Measurements from ENCODE around the gene ADD3. TPM values are rescaled to one million over a fixed set of nuclear protein-coding genes. Genes with fewer than 3 reads are reported as not detected.

The ADD3 gene
- total RNA-seq, 1 experiment from 2014 or later = 86.7 TPM

DNA sequence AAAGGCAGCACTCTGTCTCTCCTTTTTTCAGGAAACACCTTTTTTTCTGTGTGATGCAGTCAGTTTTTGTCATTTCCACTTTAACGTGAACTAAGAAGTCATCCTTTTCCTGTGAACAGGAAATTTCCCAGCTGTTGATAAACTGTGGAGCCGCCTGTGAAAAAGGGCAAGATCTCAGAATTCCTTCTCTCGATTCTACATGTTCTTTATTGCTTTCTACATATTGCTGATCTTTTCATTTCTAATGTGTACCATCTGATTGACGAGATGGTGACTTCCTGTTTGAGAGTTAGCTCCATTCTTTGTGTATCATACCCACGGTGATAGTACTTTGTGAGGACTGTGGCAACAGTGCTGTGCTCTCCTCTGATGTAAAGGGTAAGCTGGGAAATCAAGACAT lies 50.4 kb downstream of the ADD3 start (continued):
- TF ChIP-seq FOXK1 (CRISPR knock-in tag; IDR thresholded peaks at IDR 0.05) (no peak), RORB (CRISPR knock-in tag; IDR thresholded peaks at IDR 0.05) (no peak), KAT7 (CRISPR knock-in tag; IDR thresholded peaks at IDR 0.05; ENCODE audit: borderline replicate concordance) (no peak)

DNA sequence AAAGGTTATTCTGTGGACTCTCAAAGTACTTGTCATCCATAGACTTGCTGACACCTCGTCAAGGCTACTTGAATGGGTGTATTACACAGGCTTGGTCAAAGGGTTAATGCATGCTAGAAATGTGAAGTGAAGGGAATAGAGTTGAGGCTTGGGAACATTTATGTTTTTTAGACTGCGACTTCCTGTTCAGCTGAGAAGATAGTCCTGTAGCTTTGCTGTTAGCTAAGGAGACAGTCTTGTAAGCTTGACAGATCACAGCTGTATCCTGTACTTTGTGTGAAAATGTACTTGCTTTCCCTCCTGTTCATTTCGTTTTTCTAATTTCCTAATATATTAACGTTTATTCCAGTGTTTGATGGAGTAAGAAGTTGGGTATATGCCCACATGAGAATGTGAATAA lies 52.1 kb downstream of the ADD3 start:
- CTCF ChIA-PET = no interaction called here
- no peaks in the 10 kb centered on the region for H3K9me3 Mint-ChIP-seq
- H3K27ac Mint-ChIP-seq = no peak overlapping the region
- POLR2A ChIA-PET = no interaction called here
- H3K36me3 Mint-ChIP-seq = no peaks in the 10 kb centered on the region
- no peaks in the 10 kb centered on the region for H3K27me3 Mint-ChIP-seq (ENCODE audit: low read depth)
- no peak for ATAC-seq
- H3K4me1 Mint-ChIP-seq = peaks cover 20% of the 10 kb centered on the region
- TF ChIP-seq, protein P1, sequence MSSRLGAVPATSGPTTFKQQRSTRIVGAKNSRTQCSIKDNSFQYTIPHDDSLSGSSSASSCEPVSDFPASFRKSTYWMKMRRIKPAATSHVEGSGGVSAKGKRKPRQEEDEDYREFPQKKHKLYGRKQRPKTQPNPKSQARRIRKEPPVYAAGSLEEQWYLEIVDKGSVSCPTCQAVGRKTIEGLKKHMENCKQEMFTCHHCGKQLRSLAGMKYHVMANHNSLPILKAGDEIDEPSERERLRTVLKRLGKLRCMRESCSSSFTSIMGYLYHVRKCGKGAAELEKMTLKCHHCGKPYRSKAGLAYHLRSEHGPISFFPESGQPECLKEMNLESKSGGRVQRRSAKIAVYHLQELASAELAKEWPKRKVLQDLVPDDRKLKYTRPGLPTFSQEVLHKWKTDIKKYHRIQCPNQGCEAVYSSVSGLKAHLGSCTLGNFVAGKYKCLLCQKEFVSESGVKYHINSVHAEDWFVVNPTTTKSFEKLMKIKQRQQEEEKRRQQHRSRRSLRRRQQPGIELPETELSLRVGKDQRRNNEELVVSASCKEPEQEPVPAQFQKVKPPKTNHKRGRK (CRISPR knock-in tag; IDR thresholded peaks at IDR 0.05; ENCODE audit: borderline replicate concordance) = no peak
- TF ChIP-seq ZNF671 (CRISPR knock-in tag; IDR thresholded peaks at IDR 0.05) (no peak), ESRRA (CRISPR knock-in tag; IDR thresholded peaks at IDR 0.05; ENCODE audit: borderline replicate concordance) (no peak), RORB (CRISPR knock-in tag; IDR thresholded peaks at IDR 0.05) (no peak), IRF2 (CRISPR knock-in tag; IDR thresholded peaks at IDR 0.05; ENCODE audit: borderline replicate concordance, low read depth) (no peak)
- TF ChIP-seq, protein P2, sequence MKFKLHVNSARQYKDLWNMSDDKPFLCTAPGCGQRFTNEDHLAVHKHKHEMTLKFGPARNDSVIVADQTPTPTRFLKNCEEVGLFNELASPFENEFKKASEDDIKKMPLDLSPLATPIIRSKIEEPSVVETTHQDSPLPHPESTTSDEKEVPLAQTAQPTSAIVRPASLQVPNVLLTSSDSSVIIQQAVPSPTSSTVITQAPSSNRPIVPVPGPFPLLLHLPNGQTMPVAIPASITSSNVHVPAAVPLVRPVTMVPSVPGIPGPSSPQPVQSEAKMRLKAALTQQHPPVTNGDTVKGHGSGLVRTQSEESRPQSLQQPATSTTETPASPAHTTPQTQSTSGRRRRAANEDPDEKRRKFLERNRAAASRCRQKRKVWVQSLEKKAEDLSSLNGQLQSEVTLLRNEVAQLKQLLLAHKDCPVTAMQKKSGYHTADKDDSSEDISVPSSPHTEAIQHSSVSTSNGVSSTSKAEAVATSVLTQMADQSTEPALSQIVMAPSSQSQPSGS (CRISPR knock-in tag; IDR thresholded peaks at IDR 0.05; ENCODE audit: borderline replicate concordance, low read depth) = no peak
- TF ChIP-seq, protein P3, sequence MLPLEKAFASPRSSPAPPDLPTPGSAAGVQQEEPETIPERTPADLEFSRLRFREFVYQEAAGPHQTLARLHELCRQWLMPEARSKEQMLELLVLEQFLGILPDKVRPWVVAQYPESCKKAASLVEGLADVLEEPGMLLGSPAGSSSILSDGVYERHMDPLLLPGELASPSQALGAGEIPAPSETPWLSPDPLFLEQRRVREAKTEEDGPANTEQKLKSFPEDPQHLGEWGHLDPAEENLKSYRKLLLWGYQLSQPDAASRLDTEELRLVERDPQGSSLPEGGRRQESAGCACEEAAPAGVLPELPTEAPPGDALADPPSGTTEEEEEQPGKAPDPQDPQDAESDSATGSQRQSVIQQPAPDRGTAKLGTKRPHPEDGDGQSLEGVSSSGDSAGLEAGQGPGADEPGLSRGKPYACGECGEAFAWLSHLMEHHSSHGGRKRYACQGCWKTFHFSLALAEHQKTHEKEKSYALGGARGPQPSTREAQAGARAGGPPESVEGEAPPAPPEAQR (CRISPR knock-in tag; IDR thresholded peaks at IDR 0.05) = no peak
- TF ChIP-seq, protein P4, sequence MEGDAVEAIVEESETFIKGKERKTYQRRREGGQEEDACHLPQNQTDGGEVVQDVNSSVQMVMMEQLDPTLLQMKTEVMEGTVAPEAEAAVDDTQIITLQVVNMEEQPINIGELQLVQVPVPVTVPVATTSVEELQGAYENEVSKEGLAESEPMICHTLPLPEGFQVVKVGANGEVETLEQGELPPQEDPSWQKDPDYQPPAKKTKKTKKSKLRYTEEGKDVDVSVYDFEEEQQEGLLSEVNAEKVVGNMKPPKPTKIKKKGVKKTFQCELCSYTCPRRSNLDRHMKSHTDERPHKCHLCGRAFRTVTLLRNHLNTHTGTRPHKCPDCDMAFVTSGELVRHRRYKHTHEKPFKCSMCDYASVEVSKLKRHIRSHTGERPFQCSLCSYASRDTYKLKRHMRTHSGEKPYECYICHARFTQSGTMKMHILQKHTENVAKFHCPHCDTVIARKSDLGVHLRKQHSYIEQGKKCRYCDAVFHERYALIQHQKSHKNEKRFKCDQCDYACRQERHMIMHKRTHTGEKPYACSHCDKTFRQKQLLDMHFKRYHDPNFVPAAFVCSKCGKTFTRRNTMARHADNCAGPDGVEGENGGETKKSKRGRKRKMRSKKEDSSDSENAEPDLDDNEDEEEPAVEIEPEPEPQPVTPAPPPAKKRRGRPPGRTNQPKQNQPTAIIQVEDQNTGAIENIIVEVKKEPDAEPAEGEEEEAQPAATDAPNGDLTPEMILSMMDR (IDR thresholded peaks at IDR 0.05) = no peak
- TF ChIP-seq, protein P5, sequence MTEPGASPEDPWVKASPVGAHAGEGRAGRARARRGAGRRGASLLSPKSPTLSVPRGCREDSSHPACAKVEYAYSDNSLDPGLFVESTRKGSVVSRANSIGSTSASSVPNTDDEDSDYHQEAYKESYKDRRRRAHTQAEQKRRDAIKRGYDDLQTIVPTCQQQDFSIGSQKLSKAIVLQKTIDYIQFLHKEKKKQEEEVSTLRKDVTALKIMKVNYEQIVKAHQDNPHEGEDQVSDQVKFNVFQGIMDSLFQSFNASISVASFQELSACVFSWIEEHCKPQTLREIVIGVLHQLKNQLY (CRISPR knock-in tag; IDR thresholded peaks at IDR 0.05) = no peak
- TF ChIP-seq, protein P6, sequence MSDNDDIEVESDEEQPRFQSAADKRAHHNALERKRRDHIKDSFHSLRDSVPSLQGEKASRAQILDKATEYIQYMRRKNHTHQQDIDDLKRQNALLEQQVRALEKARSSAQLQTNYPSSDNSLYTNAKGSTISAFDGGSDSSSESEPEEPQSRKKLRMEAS (CRISPR knock-in tag; IDR thresholded peaks at IDR 0.05) = no peak
- TF ChIP-seq, protein P7, sequence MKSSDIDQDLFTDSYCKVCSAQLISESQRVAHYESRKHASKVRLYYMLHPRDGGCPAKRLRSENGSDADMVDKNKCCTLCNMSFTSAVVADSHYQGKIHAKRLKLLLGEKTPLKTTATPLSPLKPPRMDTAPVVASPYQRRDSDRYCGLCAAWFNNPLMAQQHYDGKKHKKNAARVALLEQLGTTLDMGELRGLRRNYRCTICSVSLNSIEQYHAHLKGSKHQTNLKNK (CRISPR knock-in tag; IDR thresholded peaks at IDR 0.05) = no peak
- DNase-seq (ENCODE audit: low spot score) = no peak
- no peak overlapping the region for H3K4me3 Mint-ChIP-seq

DNA sequence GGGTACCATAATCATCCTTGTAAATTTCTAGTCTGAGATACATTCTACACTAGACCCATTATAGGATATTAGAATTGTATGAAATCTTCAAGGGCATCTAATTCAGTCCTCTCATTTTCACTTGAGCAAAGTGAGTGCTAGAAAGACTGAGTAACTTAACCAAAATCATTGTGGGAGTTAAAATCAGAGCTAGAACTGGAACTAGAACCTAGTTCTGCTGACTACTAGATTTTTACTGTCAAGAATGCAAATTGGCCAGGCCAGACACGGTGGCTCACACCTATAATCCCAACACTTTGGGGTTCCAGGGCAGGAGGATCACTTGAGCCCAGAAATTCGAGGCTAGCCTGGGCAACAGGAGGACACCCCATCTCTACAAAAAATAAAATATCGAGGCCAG lies 53.9 kb downstream of the ADD3 start:
- POLR2A ChIA-PET = no interaction called here
- Mint-ChIP-seq H3K4me3 (no peak overlapping the region), H3K4me1 (peaks cover 14% of the 10 kb centered on the region), H3K27ac (peak overlapping the region; percentile 43; the same call in 1 of the 2 replicates), H3K27me3 (ENCODE audit: low read depth) (no peaks in the 10 kb centered on the region), H3K36me3 (no peaks in the 10 kb centered on the region), H3K9me3 (no peaks in the 10 kb centered on the region)
- ATAC-seq (no peak), DNase-seq (ENCODE audit: low spot score) (no peak)
- CTCF ChIA-PET = interaction anchor here (0.5 kb wide), 1 partner anchor 167 kb away, joined by 3 read pairs; no protein-coding TSS in a partner anchor
- TF ChIP-seq JUN (CRISPR knock-in tag; IDR thresholded peaks at IDR 0.05) (no peak), CBFB (CRISPR knock-in tag; IDR thresholded peaks at IDR 0.05; ENCODE audit: low read depth) (no peak), ETV6 (CRISPR knock-in tag; IDR thresholded peaks at IDR 0.05) (no peak), GABPB1 (CRISPR knock-in tag; IDR thresholded peaks at IDR 0.05) (no peak), ESRRA (CRISPR knock-in tag; IDR thresholded peaks at IDR 0.05; ENCODE audit: borderline replicate concordance) (no peak)
- TF ChIP-seq, protein P8, sequence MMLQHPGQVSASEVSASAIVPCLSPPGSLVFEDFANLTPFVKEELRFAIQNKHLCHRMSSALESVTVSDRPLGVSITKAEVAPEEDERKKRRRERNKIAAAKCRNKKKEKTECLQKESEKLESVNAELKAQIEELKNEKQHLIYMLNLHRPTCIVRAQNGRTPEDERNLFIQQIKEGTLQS (CRISPR knock-in tag; conservative IDR thresholded peaks at IDR 0.05) = no peak
- TF ChIP-seq, protein P9, sequence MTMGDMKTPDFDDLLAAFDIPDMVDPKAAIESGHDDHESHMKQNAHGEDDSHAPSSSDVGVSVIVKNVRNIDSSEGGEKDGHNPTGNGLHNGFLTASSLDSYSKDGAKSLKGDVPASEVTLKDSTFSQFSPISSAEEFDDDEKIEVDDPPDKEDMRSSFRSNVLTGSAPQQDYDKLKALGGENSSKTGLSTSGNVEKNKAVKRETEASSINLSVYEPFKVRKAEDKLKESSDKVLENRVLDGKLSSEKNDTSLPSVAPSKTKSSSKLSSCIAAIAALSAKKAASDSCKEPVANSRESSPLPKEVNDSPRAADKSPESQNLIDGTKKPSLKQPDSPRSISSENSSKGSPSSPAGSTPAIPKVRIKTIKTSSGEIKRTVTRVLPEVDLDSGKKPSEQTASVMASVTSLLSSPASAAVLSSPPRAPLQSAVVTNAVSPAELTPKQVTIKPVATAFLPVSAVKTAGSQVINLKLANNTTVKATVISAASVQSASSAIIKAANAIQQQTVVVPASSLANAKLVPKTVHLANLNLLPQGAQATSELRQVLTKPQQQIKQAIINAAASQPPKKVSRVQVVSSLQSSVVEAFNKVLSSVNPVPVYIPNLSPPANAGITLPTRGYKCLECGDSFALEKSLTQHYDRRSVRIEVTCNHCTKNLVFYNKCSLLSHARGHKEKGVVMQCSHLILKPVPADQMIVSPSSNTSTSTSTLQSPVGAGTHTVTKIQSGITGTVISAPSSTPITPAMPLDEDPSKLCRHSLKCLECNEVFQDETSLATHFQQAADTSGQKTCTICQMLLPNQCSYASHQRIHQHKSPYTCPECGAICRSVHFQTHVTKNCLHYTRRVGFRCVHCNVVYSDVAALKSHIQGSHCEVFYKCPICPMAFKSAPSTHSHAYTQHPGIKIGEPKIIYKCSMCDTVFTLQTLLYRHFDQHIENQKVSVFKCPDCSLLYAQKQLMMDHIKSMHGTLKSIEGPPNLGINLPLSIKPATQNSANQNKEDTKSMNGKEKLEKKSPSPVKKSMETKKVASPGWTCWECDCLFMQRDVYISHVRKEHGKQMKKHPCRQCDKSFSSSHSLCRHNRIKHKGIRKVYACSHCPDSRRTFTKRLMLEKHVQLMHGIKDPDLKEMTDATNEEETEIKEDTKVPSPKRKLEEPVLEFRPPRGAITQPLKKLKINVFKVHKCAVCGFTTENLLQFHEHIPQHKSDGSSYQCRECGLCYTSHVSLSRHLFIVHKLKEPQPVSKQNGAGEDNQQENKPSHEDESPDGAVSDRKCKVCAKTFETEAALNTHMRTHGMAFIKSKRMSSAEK (CRISPR knock-in tag; IDR thresholded peaks at IDR 0.05; ENCODE audit: borderline replicate concordance) = no peak
- TF ChIP-seq, protein P1 (CRISPR knock-in tag; IDR thresholded peaks at IDR 0.05; ENCODE audit: borderline replicate concordance) = no peak

Measured in WTC11 (cell line).